ENCODE data around the gene DHRSX. TPM values are rescaled to one million over a fixed set of nuclear protein-coding genes. Genes with fewer than 3 reads are reported as not detected.
"Not testable (repeated sequence)": the region's sequence is repeated elsewhere in the genome, so short reads cannot be mapped to it uniquely, and the experiment has no call there.

The DHRSX gene
- polyA plus RNA-seq, 1 donor from 2014 or later = 27.5 TPM

DNA sequence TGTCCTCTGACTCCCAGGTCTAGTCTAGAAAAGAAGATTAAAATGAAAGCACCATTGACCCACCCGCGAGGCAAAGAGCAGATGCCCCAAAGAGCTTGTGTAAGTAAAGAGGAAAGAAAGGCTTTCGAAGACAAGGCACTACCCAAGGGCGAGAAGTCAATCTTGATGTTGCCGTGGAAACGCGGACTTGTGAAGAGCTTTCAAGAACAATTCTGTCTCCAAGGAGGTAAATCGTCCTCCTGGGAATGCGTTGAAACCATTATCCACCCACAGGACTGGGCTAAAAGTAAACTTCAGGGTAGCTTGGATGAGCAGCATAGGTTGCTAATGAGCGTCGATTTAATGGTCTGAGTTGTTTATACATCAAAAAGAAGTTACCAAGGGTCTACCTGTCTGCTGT is 189.3 kb downstream of the DHRSX start:
- no peak overlapping the region for H3K4me3 Mint-ChIP-seq
- no peaks in the 10 kb centered on the region for H3K27me3 Mint-ChIP-seq
- H3K27ac Mint-ChIP-seq = peak overlapping the region in 1 of 3 donors; percentile 49
- no peaks in the 10 kb centered on the region for H3K9me3 Mint-ChIP-seq
- peaks cover 15% of the 10 kb centered on the region for H3K36me3 Mint-ChIP-seq
- peaks cover 0 to 3% (median 0%) of the 10 kb centered on the region in 3 donors for H3K4me1 Mint-ChIP-seq

- no peak overlapping the region for H3K27ac Mint-ChIP-seq
- peaks cover 0 to 2% (median 2%) of the 10 kb centered on the region in 3 donors for H3K9me3 Mint-ChIP-seq
- no peaks in the 10 kb centered on the region for H3K27me3 Mint-ChIP-seq
- peaks cover 0 to 3% (median 0%) of the 10 kb centered on the region in 3 donors for H3K4me1 Mint-ChIP-seq
- H3K4me3 Mint-ChIP-seq = no peak overlapping the region
- peaks cover 11% of the 10 kb centered on the region for H3K36me3 Mint-ChIP-seq
These were observed 198.9 kb downstream of the DHRSX start for GRCh38 chrX:2301901-2302300.

- Mint-ChIP-seq H3K9me3 (peaks cover 0 to 2% (median 2%) of the 10 kb centered on the region in 3 donors), H3K27ac (no peak overlapping the region), H3K27me3 (no peaks in the 10 kb centered on the region), H3K4me1 (peaks cover 0 to 3% (median 0%) of the 10 kb centered on the region in 3 donors), H3K36me3 (peaks cover 7% of the 10 kb centered on the region), H3K4me3 (no peak overlapping the region)
These were observed 200.9 kb downstream of the DHRSX start for GRCh38 chrX:2299871-2300270.

DNA sequence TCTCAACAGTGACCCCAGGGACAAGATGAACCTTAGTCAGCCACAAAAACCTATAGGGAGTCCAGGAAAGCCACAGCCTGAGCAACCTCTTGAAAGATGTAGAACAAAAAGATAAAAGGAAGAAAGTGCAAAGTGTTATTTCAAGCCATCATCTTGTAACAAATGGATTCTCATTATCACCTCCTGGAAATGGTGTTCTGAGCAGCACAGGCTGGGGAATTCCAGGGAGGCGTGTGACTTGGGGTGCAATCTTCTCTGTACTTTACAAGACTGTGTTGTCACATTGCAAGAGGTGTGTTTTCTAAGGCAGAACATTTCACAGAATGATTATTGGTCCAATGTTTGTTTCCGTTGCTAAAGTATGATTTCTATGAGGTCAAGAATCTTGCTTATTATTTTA is 214.0 kb downstream of the DHRSX start:
- peaks cover 0 to 2% (median 0%) of the 10 kb centered on the region in 3 donors for H3K9me3 Mint-ChIP-seq
- peaks cover 30% of the 10 kb centered on the region for H3K36me3 Mint-ChIP-seq
- H3K4me1 Mint-ChIP-seq = peaks cover 0 to 2% (median 1%) of the 10 kb centered on the region in 3 donors
- H3K4me3 Mint-ChIP-seq = no peak overlapping the region
- H3K27ac Mint-ChIP-seq = peak overlapping the region in 1 of 3 donors; percentile 65
- H3K27me3 Mint-ChIP-seq = no peaks in the 10 kb centered on the region

GRCh38 chrX:2284601-2285000 is 216.2 kb downstream of the DHRSX start:
- H3K36me3 Mint-ChIP-seq = peaks cover 19% of the 10 kb centered on the region
- H3K9me3 Mint-ChIP-seq = peaks cover 0 to 2% (median 0%) of the 10 kb centered on the region in 3 donors
- H3K4me3 Mint-ChIP-seq = no peak overlapping the region
- peaks cover 0 to 2% (median 1%) of the 10 kb centered on the region in 3 donors for H3K4me1 Mint-ChIP-seq
- no peak overlapping the region for H3K27ac Mint-ChIP-seq
- H3K27me3 Mint-ChIP-seq = no peaks in the 10 kb centered on the region

DNA sequence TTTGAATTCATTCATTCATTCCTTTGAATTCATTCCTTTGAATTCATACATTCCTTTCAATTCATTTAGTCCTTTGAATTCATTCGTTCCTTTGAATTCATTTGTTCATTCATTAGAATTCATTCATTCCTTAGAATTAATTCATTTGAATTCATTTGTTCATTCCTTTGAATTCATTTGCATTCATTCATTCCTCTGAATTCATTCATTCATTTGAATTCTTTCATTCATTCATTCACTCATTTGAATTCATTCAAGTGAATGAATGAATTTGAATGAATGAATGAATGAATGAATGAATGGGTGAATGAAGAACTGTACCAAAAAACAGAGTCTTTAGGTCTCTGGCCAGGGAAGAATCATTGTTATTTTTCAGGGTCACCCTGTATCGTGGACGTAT is 216.6 kb downstream of the DHRSX start:
- Mint-ChIP-seq H3K4me1 (peaks cover 0 to 2% (median 1%) of the 10 kb centered on the region in 3 donors), H3K36me3 (peaks cover 19% of the 10 kb centered on the region), H3K27ac (no peak overlapping the region), H3K4me3 (no peak overlapping the region), H3K27me3 (no peaks in the 10 kb centered on the region), H3K9me3 (no peaks in the 10 kb centered on the region)

DNA sequence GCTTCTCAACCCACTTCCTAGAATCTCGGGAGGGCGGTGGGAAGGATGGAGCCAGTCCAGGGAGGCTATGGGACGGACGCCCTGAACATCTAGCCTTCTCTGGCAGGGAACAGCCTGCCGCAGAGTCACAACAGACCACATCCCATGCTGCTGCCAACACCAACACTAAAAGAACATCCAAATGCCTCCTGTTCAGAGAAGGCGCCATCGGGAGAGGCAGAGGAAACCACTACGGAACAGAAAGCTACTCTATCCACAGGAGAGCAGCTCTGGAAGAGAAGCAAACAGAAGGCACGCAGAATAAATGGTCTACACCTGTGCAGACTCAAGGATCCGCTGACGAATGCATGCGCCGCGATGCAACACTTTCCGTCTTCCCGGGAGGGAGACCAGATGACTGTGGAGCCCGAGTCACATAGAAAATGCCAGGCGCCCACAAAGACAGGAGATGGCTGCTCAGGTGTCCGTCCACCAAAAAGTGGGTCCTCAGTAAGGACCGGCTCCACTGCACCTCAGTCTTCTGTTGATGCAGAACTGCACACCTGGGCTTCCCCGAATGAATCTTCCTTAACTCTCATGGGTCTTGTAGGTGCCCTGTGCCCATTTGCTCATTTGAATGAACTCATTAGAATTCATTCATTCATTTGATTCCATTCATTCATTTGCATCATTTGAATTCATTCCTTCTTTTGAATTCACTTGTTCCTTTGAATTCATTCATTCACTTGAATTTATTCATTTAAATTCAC is 217.5 kb downstream of the DHRSX start:
- H3K4me1 Mint-ChIP-seq = peaks cover 0 to 2% (median 1%) of the 10 kb centered on the region in 3 donors
- H3K27me3 Mint-ChIP-seq = no peaks in the 10 kb centered on the region
- no peak overlapping the region for H3K27ac Mint-ChIP-seq
- H3K36me3 Mint-ChIP-seq = peaks cover 15% of the 10 kb centered on the region
- H3K4me3 Mint-ChIP-seq = no peak overlapping the region
- H3K9me3 Mint-ChIP-seq = no peaks in the 10 kb centered on the region

DNA sequence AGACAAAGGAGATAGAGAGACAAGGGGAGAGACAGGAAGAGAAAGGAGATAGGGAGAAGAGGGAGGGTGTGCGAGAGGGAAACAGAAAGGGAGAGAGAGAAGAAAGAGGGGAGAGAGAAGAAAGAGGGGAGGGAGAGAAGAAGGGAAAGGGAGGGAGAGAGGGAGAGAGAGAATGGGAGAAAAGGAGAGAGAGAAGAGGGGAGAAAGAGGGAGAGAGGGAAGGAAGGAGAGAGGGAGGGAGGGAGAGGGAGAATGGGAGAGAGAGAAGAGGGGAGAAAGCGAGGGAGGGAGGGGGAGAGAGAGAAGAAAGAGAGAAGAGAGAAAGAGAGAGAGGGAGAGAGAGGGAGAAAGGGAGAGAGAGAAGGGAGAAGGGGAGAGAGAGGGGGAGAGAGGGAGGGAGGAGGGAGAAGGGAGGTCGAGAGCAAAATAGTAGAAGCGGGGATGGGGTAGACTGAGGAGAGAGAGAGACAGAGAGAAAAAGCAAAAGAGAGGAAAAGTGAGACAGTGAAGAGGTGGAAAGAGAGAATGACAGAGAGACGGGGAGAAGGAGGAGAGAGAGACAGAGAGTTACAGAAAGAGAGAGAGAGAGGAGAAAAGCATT is 218.2 kb downstream of the DHRSX start:
- no peaks in the 10 kb centered on the region for H3K9me3 Mint-ChIP-seq
- no peak overlapping the region for H3K27ac Mint-ChIP-seq
- H3K36me3 Mint-ChIP-seq = peaks cover 9% of the 10 kb centered on the region
- H3K4me1 Mint-ChIP-seq = peaks cover 0 to 1% (median 0%) of the 10 kb centered on the region in 3 donors
- peak overlapping the region in 1 of 4 donors; percentile 53 for H3K4me3 Mint-ChIP-seq
- no peaks in the 10 kb centered on the region for H3K27me3 Mint-ChIP-seq

GRCh38 chrX:2272337-2272736 is 228.4 kb downstream of the DHRSX start:
- Mint-ChIP-seq H3K4me1 (peaks cover 0 to 3% (median 2%) of the 10 kb centered on the region in 3 donors), H3K4me3 (no peak overlapping the region), H3K27ac (no peak overlapping the region), H3K9me3 (peaks cover 2 to 6% (median 3%) of the 10 kb centered on the region in 3 donors), H3K36me3 (peaks cover 9% of the 10 kb centered on the region), H3K27me3 (no peaks in the 10 kb centered on the region)

DNA sequence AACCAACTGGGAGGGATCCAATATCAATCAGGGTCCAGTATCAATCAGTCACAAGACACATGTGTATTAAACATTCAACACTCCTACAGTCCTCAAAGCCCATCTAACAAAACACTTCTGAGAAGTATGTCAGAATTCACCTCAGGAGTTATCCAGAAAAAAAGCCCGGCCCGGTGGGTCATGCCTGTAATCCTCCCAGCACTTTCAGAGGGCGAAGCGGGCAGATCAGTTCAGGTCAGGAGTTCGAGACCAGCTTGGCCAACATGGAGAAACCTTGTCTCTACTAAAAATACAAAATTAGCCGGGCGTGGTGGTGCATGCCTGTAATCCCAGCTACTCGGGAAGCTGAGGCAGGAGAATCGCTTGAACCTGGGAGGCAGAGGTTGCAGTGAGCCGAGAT is 229.2 kb downstream of the DHRSX start:
- not testable (repeated sequence) for H3K27me3 Mint-ChIP-seq, H3K4me1 Mint-ChIP-seq, H3K4me3 Mint-ChIP-seq, H3K9me3 Mint-ChIP-seq, H3K27ac Mint-ChIP-seq
- H3K36me3 Mint-ChIP-seq = peaks cover 13% of the 10 kb centered on the region

GRCh38 chrX:2270783-2271182 is 230.0 kb downstream of the DHRSX start:
- not testable (repeated sequence) for H3K4me1 Mint-ChIP-seq, H3K27me3 Mint-ChIP-seq, H3K9me3 Mint-ChIP-seq
- Mint-ChIP-seq H3K36me3 (peaks cover 13% of the 10 kb centered on the region), H3K4me3 (peak overlapping the region in 1 of 4 donors; percentile 9), H3K27ac (peak overlapping the region in 1 of 3 donors; percentile 51)

GRCh38 chrX:2267890-2268289 is 232.9 kb downstream of the DHRSX start:
- H3K9me3 Mint-ChIP-seq = peaks cover 0 to 3% (median 2%) of the 10 kb centered on the region in 3 donors
- no peak overlapping the region for H3K27ac Mint-ChIP-seq
- no peaks in the 10 kb centered on the region for H3K27me3 Mint-ChIP-seq
- H3K4me1 Mint-ChIP-seq = peaks cover 0 to 5% (median 0%) of the 10 kb centered on the region in 3 donors
- H3K36me3 Mint-ChIP-seq = peaks cover 16% of the 10 kb centered on the region
- H3K4me3 Mint-ChIP-seq = peak overlapping the region in 1 of 4 donors; percentile 9

DNA sequence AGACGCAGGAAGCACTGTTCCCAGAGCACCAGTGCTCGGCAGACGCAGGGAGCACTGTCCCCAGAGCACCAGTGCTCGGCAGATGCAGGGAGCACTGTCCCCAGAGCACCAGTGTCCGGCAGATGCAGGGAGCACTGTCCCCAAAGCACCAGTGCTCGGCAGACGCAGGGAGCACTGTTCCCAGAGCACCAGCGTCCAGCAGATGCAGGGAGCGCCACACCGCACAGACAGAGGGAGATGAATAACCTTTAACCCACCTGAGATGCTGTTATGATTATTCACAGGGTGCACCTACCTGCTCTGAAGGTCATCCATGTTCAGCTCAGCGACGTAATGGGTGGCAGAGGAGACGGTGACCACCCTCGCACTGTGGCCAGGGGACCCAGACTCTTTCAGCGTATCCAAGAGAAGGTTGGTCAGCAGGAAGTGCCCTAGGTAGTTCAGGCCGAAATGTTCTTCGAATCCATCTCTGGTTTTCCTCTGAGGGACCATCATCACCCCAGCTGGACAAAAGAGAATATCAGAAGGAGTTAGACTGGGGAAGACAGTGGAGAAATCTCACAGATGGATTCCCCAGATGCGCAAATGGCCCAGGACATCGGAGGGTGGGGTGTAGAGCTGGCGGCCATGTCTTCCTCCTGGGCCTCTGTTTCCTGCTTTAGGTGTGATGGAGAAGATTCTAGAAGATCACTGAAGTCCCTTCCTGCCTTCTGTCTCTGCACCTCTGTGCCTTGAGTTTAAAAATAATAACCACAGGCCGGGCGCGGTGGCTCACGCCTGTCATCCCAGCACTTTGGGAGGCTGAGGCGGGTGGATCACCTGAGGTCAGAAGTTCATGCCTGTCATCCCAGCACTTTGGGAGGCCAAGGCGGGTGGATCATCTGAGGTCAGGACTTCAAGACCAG is 234.1 kb downstream of the DHRSX start:
- Mint-ChIP-seq H3K27me3 (no peaks in the 10 kb centered on the region), H3K4me1 (peaks cover 0 to 5% (median 5%) of the 10 kb centered on the region in 3 donors), H3K36me3 (peaks cover 17% of the 10 kb centered on the region), H3K27ac (peak overlapping the region in 2 of 3 donors; percentile 64 to 67), H3K4me3 (no peak overlapping the region), H3K9me3 (peaks cover 0 to 3% (median 2%) of the 10 kb centered on the region in 3 donors)

DNA sequence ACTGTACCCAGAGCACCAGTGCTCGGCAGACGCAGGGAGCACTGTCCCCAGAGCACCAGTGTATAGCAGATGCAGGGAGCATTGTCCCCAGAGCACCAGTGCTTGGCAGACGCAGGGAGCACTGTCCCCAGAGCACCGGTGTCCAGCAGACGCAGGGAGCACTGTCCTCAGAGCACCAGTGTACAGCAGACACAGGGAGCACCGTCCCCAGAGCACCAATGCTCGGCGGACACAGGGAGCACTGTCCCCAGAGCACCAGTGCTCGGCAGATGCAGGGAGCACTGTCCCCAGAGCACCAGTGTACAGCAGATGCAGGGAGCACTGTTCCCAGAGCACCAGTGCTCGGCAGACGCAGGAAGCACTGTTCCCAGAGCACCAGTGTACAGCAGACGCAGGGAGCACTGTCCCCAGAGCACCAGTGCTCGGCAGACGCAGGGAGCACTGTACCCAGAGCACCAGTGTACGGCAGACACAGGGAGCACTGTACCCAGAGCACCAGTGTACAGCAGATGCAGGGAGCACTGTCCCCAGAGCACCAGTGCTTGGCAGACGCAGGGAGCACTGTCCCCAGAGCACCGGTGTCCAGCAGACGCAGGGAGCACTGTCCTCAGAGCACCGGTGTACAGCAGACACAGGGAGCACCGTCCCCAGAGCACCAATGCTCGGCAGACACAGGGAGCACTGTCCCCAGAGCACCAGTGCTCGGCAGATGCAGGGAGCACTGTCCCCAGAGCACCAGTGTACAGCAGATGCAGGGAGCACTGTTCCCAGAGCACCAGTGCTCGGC is 234.9 kb downstream of the DHRSX start:
- Mint-ChIP-seq H3K36me3 (peaks cover 14% of the 10 kb centered on the region), H3K27ac (peak overlapping the region in 1 of 3 donors; percentile 67)
- H3K4me3 Mint-ChIP-seq, H3K27me3 Mint-ChIP-seq, H3K4me1 Mint-ChIP-seq, H3K9me3 Mint-ChIP-seq: not testable (repeated sequence)

All from IgD-negative memory B cell (primary cell).